CD4-positive, alpha-beta T cell treated with Interferon alpha-2 for 1 hour (primary cell): Measurements from ENCODE around the gene ZNF268.

Experiments
- DNase-seq, 2 donors: peaks; one replicate each; pipeline ENCODE4 v3.0.0-alpha.2; 2020 to 2022

ZNF268 gene

GRCh38 chr12:133181238-133181959 lies at the start of gene ZNF268:
Gene ZNF268 (plus strand): TSS chr12:133181495. CDS start chr12:133181998, 503 bp downstream.
- DNase-seq = peak; percentile 90 to 94

- DNase-seq = no peak
Measured at GRCh38 chr12:133135747-133136146, 45.5 kb upstream of the ZNF268 start.

GRCh38 chr12:133145981-133146380 lies 35.3 kb upstream of the ZNF268 start:
- no peak for DNase-seq

DNA sequence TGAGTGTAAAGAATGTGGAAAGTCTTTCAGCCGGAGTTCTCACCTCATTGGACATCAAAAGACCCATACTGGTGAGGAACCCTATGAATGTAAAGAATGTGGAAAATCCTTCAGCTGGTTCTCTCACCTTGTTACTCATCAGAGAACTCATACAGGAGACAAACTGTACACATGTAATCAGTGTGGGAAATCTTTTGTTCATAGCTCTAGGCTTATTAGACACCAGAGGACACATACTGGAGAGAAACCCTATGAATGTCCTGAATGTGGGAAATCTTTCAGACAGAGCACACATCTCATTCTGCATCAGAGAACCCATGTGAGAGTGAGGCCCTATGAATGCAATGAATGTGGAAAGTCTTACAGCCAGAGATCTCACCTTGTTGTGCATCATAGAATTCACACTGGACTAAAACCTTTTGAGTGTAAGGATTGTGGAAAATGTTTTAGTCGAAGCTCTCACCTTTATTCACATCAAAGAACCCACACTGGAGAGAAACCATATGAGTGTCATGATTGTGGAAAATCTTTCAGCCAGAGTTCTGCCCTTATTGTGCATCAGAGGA lies 25.1 kb upstream of the ZNF268 start:
- DNase-seq = no peak

DNA sequence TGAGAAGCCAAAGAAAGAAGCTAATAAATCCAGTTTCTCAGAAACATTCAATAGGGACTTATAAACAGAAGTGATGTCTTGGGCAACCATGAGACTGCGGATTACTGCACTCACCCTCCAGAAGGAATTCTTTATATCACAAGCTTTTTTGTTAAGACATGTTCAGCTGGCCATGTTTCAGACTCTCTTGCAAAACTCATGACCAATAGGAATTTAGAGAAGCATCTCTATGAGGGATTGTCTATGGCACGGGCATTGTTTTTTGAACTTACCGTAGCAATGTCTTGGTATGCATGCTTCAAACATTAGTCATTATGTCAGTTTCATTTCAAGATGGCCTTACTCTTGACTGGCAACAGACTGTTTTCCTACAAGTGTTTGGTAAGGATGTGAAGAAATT lies 15.5 kb upstream of the ZNF268 start:
- DNase-seq = no peak

DNA sequence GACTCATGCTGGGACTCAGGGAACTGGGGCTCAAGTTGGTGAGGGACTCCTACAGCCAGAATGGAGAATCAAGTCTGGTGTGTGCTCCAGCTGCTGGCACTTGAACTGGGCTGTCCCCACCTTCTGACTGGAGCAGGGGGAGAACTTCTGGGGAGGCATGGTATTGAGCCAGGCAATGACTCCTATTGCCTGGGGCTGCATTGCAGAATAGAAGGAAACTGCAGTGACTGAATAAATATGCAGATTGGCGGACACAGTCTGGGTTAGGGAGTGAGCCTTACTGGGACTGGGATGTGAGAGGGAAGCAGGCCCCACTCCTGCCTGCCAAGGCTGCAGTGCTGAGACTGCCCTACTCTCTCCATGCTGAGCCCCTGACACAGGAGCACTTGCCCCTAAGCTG lies 8.8 kb upstream of the ZNF268 start:
- no peak for DNase-seq

GRCh38 chr12:133174901-133175300 lies 6.4 kb upstream of the ZNF268 start:
- no peak for DNase-seq

DNA sequence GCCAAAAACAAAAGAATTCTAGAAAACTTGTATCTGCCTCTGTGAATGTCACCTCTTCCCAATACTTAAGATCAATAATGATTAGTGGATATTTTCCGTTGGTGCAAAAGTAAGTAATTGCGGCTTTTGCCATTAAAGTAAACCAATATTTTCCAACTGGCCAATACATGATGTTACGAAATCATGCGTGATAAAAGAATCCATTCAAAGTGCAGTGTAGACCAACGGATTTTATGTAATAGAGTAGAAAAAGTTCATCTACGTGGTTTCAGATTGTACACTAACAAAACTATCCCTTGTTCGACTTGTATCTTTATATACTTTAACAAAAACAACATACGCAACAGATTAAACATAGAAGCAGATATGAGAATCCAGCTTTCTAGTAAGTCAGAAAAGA lies 626 bp upstream of the ZNF268 start:
- no peak for DNase-seq

GRCh38 chr12:133190176-133190575 lies 8.9 kb downstream of the ZNF268 start:
- no peak for DNase-seq

DNA sequence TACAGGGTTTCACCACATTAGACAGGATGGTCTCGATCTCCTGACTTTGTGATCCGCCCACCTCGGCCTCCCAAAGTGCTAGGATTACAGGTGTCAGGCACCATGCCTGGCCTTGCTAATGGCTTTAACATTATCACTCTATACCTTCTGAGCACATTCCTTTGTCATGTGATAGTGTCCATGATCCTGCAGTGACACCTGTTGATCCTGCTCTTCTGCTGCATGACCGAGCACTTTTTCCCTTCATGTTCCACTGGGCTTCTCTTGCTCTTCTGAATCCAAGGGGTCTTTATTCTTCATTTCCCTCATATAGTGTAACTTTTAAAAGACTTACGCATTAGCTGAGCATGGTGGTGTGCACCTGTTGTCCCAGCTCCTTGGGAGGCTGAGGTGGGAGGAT lies 11.6 kb downstream of the ZNF268 start:
- no peak for DNase-seq

- DNase-seq = no peak
Measured at GRCh38 chr12:133201888-133202287, 20.6 kb downstream of the ZNF268 start.

DNA sequence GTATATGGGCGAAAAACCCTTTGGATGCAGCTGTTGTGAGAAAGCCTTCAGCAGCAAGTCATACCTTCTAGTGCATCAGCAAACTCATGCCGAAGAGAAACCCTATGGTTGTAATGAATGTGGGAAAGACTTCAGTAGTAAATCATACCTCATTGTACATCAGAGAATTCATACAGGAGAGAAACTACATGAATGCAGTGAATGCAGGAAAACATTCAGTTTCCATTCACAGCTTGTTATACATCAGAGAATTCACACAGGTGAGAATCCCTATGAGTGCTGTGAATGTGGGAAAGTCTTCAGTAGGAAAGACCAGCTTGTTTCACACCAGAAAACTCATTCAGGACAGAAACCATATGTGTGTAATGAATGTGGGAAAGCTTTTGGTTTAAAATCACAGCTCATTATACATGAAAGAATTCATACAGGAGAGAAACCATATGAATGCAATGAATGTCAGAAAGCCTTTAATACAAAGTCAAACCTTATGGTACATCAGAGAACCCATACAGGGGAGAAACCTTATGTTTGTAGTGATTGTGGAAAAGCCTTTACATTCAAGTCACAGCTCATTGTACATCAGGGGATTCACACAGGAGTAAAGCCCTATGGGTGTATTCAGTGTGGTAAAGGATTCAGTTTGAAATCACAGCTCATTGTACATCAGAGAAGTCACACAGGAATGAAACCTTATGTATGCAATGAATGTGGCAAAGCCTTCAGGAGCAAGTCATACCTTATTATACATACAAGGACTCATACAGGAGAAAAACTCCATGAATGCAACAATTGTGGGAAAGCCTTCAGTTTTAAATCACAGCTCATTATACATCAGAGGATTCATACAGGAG lies 21.4 kb downstream of the ZNF268 start:
- DNase-seq = no peak

DNA sequence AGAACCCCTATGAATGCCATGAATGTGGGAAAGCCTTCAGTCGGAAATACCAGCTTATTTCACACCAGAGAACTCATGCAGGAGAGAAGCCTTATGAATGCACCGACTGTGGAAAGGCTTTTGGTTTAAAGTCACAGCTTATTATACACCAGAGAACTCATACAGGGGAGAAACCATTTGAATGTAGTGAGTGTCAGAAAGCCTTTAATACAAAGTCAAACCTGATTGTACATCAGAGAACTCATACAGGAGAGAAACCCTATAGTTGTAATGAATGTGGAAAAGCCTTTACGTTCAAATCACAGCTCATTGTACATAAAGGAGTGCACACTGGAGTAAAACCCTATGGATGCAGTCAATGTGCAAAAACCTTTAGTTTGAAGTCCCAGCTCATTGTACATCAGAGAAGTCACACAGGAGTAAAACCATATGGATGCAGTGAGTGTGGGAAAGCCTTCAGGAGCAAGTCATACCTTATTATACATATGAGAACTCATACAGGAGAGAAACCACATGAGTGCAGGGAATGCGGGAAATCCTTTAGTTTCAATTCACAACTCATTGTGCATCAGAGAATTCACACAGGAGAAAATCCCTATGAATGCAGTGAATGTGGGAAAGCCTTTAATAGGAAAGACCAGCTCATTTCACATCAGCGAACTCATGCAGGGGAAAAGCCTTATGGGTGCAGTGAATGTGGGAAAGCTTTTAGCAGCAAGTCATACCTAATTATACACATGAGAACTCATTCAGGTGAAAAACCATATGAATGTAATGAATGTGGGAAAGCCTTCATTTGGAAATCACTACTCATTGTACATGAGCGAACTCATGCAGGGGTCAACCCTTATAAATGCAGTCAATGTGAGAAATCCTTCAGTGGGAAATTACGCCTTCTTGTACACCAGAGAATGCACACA lies 22.3 kb downstream of the ZNF268 start:
- no peak for DNase-seq

GRCh38 chr12:133204264-133204603 lies 22.9 kb downstream of the ZNF268 start:
- DNase-seq = no peak

DNA sequence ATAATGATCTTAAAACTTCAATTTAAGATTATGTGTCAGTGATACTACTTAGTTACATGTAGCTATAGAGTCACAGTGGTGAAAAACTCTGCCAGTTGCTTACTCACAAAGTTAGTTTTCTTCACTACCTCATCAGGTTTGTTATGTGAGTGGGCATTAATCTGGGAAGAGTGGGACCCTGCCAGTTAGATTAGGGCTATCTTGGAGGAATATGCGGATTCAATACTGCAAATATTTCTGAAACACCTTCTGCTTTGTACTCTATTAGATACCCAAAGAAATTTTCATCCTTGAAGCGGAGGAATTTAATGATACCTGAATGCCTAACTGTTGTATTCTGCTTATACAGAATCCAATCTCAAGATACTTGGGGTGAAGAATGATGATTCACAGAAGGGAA lies 25.1 kb downstream of the ZNF268 start:
- no peak for DNase-seq

GRCh38 chr12:133215724-133216123 lies 34.4 kb downstream of the ZNF268 start:
- no peak for DNase-seq

GRCh38 chr12:133217219-133217618 lies 35.9 kb downstream of the ZNF268 start:
- DNase-seq = no peak

DNA sequence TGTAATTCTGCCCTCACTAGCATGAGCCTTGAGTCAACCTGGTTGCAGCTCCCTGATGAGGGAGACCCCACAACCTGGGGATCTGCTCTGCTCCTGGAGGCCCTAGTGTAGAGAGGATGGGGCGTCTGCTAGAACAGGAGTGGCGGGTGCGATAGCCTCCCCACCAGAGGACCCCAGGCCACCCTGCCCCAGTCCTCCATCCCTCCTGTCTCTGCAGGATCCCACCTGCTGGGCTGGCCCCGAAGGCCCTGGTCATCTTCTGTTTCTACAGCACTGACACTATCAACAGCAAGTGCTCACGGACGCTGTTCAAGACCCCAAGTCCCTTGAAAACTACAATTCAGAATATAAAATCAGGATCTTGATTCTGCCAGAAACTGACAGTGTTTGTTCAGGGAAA lies 39.2 kb downstream of the ZNF268 start:
- DNase-seq = no peak

DNA sequence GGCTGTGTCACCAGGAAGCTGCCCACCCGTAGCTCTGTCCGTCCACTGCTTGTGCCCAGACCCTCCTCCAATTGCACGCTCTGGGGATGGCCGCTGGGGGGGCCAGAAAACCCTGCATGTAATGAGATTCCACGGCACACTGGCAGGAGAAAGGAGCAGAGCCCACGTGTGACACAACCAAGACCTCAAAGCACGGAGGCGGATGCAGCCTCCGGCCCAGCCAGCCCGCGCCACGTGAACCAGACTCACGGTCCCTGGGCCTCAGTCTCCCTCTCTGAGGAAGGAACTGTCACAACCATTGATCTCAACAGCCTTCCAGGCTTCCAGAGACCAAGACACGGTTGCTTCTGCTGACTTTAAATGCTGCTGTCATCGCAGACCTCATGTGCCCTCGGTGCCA lies 39.9 kb downstream of the ZNF268 start:
- DNase-seq = no peak

- no peak for DNase-seq
Measured at GRCh38 chr12:133222211-133222610, 40.9 kb downstream of the ZNF268 start.

- DNase-seq = no peak
Measured at GRCh38 chr12:133225527-133225926, 44.2 kb downstream of the ZNF268 start.

DNA sequence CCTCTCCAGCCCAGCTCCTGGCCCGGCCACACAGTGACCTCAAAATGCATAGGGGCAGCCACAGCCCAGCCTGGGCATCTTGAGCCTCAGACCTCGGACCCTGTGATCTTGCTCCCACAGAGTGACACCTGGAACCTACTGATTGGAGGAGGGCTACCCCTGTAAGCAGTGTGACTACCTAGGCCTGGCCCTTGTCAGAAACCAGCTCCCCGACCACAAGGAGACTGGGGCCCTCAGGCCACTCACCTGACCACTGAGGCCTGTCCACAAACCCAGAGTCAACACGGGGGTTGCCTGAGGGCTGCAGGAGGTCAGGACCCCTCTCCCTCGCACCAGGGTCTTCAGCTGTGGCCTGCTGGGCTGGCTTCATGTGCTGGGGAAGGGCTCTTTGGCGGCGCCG lies 45.4 kb downstream of the ZNF268 start:
- no peak for DNase-seq

GRCh38 chr12:133227281-133227852 lies 46.1 kb downstream of the ZNF268 start:
- DNase-seq = no peak
